Stimulated activated CD4-positive, alpha-beta T cell treated with anti-CD3 and anti-CD28 coated beads, TNF-alpha, amount 100 ng/mL, for 1 hour (primary cell): ENCODE measurements around the gene CHSY3.
"Not testable (repeated sequence)": the region's sequence is repeated elsewhere in the genome, so short reads cannot be mapped to it uniquely, and the experiment has no call there.

Source experiments
- DNase-seq, 3 donors: peaks; one replicate each; pipeline ENCODE4 v3.0.0-alpha.2; 2020; ENCODE audit warnings: low read depth in 3 of 3, low spot score in 1 of 3

CHSY3 gene

DNA sequence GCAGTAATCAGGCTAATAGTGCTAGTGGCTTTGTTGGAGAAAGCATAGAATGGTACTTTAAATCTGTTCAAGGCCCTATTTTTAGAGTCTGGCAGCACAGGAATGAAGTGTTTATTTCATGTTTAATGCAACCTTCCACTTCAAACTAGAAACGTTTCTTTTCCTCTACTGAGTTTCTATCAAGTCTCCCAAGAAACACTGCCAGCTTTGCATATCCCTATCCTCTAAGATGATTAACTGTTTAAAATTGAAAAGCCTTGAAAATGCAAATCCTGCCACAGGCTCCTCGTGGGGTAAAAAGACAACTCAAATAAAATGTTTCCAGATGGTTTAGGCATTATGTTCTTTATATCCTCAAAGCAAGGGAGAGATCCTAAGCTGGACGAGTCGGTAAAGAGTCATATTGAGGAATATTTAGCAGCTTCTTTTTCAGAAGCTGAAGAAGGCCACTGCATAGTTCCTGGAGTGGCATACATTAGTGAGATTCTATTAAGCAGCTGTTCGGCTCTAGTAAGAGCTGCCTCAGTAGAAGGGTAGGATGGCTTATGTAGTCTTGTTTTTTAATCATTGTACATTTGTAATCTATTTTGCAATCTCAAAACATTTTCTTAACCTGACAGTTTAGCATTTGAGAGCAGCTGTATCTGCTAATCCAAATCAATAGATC lies 251.2 kb downstream of the CHSY3 start:
- DNase-seq: no peak

DNA sequence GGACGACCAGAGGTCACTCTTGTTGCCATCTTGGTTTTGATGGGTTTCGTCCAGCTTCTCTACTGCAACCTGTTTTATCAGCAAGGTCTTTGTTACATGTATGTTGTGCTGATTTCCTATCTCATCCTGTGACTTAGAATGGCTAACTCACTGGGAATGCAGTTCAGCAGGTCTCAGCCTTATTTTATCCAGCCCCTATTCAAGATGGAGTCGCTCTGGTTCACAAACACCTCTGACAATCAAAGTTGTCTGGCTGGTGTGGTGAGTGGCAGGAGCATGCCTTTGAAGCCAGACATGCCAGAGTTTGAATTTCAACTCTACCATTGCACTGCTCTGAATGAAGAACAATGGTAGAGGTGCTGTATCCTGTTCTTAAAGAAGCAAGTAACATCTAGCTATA lies 253.8 kb downstream of the CHSY3 start:
- DNase-seq: no peak

DNA sequence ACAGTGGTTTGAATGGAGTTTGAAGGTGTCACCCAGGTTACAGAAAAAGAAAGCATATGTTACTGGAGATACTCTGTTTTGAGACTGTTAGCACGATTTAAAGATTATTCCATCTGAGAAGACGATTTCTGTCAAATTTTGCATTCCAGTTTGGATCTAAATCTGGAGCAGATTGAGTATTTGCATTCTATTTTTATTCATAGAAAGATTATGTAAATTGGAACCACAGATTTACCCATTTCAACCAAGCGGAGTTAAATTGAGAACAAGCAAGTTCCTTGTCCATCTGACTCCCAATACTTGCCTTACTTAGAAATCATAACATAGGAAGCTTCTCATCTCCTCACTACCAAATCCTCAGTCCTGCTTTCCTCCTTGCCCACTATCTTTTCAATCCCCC lies 255.7 kb downstream of the CHSY3 start:
- no peak for DNase-seq

GRCh38 chr5:130164966-130165365 lies 260.7 kb downstream of the CHSY3 start:
- DNase-seq: no peak

DNA sequence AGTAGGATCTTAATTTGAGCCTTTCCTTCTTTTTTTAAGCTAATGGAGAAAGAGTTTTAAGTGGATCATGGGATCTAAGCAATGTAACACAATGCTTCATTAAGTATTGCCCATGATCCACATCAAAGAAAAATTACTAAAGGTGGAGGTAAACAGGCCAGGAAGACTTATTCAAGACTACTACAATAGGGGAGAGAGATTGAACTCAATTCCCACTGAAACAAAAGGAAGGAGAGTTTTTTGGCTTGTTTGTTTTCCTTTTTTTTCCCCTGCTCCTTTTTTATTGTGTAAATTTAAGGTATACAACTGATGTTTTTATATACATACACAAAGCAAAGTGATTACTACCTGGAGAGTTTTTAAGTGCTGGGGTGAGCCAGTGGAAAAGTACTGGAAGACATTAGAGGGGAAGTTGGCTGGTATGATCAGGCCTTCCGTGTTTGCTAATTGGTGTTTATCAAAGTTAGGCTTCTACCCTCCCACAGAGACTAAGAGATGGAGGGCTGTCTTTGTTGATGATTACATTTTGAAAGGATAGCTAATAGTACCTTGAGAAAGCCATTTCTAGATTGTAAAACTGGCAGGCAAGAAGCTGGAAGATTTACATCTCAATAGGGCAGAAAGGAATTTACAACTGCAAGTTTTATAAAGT lies 262.7 kb downstream of the CHSY3 start:
- no peak for DNase-seq

GRCh38 chr5:130168211-130168610 lies 263.9 kb downstream of the CHSY3 start:
- no peak for DNase-seq

GRCh38 chr5:130171699-130172098 lies 267.4 kb downstream of the CHSY3 start:
- no peak for DNase-seq

DNA sequence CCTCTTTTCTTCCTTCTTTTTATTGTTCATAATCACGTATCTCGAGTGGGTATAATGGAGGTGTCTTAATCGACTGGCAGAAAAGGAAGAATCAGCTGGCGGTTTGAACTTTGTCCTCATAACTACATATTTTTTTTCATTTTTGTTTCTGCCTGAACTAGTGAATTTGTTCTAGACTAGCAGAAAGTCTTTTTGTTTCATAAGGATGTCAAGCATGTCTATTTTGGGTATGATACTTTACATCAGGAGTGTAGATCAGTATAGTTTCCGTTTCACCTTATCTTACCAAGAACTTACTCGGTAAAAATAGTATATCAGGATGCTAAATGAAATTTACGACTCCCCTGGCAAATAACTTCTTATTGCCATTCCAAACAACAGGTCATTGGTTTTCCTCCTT lies 278.9 kb downstream of the CHSY3 start:
- no peak for DNase-seq

DNA sequence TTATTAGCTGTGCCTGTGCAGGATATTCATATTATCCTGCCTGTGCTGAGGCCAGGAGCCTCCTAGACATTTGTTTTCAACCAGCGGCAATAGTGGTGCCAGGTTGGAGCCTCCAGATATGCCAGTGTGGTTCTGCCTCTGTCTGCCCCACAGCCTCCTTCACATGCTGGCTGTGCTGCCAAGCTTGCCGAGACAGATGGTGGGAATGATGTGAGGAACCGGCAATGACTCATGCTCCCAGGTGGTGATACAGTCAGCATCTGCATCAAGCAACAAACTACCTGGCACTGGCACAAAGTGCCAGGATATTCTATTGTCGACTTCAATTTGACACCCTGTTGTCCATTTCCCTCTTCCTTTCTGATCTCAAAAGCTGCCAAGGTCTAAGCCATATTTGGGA lies 285.7 kb downstream of the CHSY3 start:
- DNase-seq: no peak

- no peak for DNase-seq
Observed at GRCh38 chr5:130198927-130199326, 294.7 kb downstream of the CHSY3 start.

- DNase-seq: no peak
Observed at GRCh38 chr5:130206686-130207085, 302.4 kb downstream of the CHSY3 start.

DNA sequence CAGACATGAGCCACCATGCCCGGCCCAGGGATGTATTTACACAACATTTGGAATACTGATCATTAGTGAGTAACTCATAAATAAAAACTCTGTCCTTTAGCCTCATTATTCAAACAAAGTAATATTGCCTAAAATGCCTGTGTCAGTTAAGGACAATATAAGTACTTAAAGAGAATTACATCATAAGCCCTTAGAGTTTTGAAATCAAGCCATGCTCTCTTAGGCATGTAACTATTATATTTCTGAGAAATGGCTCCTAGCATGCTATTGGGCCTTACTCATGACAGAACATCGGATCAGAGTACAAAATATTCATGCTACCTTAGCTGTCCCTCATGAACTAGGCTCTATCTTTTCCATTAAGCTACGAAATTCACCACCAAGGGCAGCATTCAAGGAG lies 309.3 kb downstream of the CHSY3 start:
- DNase-seq: no peak

DNA sequence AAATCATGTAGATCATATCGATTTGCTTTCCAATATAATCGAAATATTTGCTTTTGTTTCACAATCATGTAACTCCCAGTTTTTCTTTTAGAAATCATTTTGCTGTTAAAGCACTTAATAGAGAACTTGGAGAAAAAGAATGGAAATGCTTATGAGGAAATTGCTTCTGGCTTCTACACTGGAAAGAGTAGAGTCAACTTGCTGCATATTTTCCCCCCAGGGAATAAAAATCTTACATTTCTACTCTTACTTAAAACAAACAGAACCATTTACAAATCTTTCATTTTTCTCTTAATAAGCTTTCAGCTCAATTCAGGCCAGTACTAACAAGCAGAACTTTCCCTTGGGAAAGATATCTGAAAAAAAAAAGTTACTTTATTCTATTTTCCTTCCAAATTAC lies 312.0 kb downstream of the CHSY3 start:
- DNase-seq: no peak

DNA sequence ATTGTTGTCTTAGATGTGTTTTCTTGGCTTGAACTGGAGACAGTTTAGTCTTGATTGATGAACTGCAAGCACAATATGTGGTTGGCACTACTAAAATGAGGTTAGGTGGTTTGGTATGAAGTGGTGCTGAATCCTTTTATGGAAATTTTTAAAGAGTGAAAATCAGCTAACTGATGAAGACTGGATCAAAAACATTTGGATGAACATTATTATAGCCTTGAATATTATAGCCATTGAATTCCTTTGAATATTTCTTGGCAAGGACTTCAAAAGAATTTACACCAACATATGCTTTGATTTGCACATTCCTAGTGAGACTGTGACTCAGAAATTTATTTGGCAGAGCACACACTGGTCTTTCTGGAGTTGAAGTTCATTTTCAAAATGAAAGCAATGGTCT lies 318.3 kb downstream of the CHSY3 start:
- no peak for DNase-seq

GRCh38 chr5:130226556-130226955 lies 322.3 kb downstream of the CHSY3 start:
- not testable (repeated sequence) for DNase-seq

- DNase-seq: no peak
Observed at GRCh38 chr5:130227699-130228098, 323.4 kb downstream of the CHSY3 start.

DNA sequence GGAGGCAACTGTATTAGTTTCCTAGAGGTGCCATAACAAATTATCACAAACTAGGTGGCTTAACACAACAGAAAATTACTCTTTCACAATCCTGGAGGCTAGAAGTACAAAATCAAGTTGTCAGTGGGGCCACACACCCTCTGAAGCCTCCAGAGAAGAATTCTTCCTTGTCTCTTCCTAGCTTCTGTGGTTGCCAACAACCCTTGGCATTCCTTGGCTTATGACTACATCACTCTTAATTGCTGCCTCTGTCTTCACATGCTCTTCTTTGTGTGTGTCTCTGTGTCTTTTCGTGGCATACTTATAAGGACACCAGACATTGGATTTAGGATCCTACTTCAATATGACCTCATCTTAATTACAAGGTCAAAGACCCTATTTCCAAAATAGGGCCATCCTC lies 327.5 kb downstream of the CHSY3 start:
- no peak for DNase-seq

DNA sequence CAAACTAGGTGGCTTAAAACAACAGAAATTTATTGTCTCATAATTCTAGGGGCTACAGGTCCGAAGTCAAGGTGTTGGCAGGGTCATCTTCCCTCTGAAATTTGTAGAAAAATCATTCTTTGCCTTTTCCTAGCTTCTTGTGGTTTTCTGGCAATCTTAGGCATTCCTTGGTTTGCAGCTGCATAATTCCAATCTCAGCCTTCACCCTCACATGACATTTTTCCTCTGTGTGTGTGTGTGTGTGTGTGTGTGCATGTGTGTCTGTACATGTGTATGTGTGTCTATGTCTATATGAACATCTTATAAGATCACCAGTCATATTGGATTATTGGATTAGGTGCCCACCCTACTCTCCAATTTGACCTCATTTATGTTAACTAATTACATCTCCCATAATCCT lies 330.6 kb downstream of the CHSY3 start:
- no peak for DNase-seq
